Measurements from ENCODE around the gene DCAF17.

DNA sequence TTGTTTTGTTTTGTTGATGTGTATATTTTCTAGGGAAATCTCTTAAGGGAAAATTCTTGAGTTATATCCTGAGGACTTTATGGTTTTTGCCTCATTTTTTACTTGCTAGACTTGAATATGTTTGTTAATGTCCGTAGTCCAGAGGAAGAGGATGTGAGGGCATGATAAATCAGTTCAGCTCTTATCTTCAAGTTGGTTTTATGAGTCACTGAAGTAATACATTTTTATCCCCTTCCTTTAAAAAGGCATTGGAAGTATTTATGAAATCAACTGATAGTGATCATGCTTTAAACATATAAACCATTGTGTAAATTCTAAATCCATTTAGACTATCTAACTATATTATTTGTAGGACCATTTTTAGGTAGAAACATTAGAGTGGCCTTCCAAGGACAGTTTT lies 44.3 kb downstream of the DCAF17 start:
- TF ChIP-seq, protein P1, sequence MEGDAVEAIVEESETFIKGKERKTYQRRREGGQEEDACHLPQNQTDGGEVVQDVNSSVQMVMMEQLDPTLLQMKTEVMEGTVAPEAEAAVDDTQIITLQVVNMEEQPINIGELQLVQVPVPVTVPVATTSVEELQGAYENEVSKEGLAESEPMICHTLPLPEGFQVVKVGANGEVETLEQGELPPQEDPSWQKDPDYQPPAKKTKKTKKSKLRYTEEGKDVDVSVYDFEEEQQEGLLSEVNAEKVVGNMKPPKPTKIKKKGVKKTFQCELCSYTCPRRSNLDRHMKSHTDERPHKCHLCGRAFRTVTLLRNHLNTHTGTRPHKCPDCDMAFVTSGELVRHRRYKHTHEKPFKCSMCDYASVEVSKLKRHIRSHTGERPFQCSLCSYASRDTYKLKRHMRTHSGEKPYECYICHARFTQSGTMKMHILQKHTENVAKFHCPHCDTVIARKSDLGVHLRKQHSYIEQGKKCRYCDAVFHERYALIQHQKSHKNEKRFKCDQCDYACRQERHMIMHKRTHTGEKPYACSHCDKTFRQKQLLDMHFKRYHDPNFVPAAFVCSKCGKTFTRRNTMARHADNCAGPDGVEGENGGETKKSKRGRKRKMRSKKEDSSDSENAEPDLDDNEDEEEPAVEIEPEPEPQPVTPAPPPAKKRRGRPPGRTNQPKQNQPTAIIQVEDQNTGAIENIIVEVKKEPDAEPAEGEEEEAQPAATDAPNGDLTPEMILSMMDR (conservative IDR thresholded peaks at IDR 0.05; ENCODE audit: low read length), result no peak
- no peak for TF ChIP-seq EZH2phosphoT487 (IDR thresholded peaks at IDR 0.05; ENCODE audit: borderline replicate concordance, low read depth, low read length)
